HG02885 (cell line): ENCODE results near the gene HIRIP3.
"Not testable (repeated sequence)": the region's sequence is repeated elsewhere in the genome, so short reads cannot be mapped to it uniquely, and the experiment has no call there.

ENCODE experiments used
- ATAC-seq: cut with Tn5 transposase; IDR thresholded peaks from one replicate; pipeline ENCODE4 v1.9.1; 2021; ENCODE audit warnings: mild to moderate bottlenecking; ENCODE audit not compliant: unreplicated experiment, poor library complexity

Gene HIRIP3

GRCh38 chr16:29995324-29995910, at the start of gene HIRIP3:
HIRIP3 (minus strand) TSS chr16:29995617; CDS start chr16:29995605, 12 bp downstream.
- ATAC-seq = peak; percentile 55

DNA sequence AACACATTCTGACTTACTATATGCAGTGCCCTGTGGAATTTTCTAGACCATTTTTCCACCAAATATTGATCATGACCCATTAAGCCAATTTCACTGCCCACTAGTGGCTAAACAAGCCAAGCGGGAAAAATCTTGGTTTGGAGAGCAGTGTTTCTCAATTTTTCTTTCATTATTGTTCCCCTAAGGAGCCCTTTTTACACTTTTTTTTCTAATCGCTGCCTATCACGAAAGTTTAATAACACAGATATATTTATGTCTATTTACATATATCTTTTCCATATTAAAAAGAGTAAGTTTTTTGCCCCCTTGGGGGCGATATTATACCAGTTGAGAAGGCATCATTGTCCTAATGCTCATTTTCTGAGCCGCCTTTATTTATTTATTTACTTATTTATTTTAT, 46.4 kb upstream of the HIRIP3 start:
- ATAC-seq = no peak

GRCh38 chr16:30040690-30041089, 45.3 kb upstream of the HIRIP3 start:
- ATAC-seq = not testable (repeated sequence)

DNA sequence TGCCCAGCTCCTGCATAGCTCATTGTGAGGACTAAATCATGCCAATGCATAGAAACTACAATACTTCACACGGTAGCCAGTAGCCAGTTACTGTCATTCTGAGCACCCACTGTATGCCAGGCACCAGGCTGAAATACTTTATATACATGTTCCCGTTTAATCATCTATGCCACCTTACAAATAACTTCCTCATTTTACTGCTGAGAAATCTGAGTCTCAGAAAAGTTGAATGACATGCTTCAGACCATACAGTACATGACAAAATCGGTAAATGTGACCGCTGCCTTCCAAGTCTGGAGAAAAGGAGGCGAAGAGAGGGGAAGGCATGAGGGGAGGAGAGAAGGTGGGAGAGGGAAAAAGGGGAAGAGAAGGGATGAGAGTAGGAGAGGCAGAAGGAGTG, 44.8 kb upstream of the HIRIP3 start:
- no peak for ATAC-seq

DNA sequence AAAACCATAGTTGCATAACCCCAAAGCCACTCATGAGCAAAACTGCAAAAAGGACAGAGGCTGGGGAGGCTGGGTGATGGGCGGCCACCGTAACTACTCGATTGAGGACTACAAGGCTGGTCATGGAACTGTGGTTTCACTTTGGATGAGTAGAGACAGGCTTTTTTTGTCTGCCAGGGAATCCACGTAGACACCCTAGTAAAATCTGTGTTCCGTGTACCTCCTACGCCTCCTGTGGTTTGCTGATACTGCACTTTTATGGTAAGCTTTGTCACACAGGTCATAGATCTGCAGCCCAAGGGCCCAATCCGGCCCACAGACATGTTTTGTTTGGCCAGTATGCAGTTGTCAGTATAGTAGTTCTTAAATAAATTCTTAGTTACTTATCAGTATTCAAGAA, 37.9 kb upstream of the HIRIP3 start:
- no peak for ATAC-seq

- ATAC-seq = no peak
Measured at GRCh38 chr16:30032083-30032819, 36.8 kb upstream of the HIRIP3 start.

- ATAC-seq = no peak
Measured at GRCh38 chr16:30031477-30031918, 36.1 kb upstream of the HIRIP3 start.

DNA sequence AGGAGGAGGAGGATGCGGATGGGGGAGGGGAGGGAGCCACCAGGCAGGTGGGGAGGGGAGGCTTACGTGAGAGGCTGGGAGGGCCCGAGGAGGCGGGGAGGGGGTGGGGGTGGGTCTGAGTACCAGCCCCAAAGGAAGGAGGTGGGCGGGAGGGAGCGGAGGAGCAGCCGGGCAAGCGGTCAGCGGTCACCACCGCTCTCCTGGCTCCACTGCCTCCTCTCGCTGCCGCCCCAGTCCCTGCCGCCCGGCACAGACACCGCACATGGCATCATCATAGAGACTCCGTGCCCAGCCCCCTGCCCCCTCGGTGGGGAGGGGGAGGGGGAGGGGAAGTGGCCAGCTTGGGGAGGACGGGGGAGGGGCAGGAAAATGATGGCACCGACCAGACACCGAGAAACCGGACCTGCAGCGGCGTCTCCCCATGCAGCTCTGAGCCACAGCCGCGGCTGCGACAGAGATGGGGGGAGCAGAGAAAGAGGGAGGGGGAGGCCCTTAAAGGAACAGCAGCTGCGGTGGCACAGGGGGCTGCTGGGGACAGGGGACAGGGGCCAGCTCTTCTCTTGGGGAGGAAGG, 35.5 kb upstream of the HIRIP3 start, which contains the start of gene TLCD3B:
TSS of gene TLCD3B (minus strand) at position 431 of the 573 bp plus-strand sequence. CDS start 744 bp downstream, outside the sequence.
- no peak for ATAC-seq

GRCh38 chr16:30030011-30030685, 34.7 kb upstream of the HIRIP3 start:
- ATAC-seq = no peak

DNA sequence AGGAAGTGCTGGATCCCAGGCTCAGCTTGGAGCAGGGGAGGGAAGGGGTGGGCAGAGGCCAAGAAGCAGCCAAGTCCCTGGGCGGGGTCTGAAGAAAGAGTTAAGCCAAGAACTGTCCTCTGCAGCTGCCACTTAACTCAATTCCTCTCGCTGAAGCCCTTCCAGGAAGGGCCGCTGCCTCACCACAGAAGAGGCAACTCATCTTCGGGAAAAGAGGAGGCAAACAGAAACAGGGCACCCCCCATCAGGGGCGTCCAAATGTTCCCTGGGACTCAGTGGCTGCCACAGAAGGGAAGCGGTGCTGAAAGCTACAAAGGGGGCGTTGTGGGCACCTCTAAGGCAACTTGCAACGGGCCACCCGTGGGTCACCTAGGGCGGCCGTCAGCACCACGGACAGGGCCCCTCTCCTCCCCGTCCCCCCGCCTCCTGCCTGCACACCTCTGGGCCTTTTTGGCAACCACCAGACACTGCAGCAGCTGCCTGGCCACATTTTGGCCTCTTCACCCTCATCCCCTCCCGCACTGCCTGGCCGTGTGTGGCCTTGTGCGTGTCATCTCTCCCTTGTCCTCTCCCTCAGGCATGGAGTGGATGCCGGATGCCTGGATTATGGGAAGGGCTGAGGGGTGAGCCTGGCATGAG, 33.1 kb upstream of the HIRIP3 start:
- no peak for ATAC-seq

DNA sequence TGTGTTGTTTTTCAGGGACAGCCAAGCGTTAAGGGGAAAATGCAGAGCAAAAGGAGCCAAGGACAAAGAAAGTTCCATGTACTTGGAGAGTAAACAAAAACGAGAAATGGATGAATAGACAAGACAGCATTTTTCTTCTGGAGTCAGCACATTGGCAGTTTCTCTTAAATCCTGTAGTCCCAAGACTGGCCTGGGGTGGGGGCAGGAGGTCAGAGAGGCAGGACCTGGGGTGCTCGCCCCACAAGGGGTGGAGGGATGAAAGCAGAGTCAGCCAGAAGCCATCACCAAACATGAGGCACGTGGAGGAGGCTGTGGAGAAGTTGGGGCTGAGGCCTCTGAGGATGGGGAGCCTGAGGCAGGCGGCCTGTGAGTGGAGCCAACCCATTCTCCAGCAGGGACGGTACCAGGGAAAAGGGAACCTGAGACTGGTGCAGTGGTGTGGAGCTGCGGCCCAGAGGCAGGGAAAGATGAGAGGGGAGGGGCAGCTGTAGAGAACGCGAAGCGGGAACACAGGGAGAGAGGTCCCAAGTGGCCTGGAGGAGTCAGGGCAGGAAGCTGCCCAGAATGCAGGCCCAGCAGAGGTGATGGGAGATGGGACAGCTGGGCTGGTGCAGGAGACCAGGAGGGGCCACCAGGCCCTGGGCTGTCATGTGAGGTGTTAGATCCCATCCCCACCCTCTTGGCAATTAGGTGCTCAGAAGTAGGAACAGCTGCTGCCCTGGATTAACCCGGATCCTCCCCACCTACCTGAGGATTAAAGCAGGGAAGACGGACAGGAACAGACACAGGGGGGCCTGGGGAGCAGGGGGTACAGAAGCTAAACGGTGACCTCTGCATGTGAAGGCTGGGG, 32.4 kb upstream of the HIRIP3 start:
- ATAC-seq = no peak

DNA sequence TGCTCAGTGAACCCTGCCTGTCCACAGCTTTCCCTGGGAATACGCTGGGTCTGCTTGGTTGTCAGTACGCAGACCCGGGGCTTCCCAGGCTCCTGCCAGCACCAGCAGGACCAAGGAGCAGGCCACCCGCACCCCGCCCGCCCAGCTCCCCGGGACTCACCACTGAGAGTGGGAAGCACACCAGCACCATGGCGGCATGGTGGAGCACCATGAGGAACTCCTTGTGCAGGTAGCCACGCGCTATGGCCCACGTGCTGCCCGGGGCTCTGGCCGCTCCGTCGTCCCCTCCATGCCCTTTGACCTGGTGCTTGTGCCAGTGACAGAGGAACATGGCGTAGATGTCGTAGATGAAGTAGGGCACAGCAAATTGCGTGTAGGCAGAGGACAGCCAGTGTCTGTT, 31.0 kb upstream of the HIRIP3 start:
- no peak for ATAC-seq

DNA sequence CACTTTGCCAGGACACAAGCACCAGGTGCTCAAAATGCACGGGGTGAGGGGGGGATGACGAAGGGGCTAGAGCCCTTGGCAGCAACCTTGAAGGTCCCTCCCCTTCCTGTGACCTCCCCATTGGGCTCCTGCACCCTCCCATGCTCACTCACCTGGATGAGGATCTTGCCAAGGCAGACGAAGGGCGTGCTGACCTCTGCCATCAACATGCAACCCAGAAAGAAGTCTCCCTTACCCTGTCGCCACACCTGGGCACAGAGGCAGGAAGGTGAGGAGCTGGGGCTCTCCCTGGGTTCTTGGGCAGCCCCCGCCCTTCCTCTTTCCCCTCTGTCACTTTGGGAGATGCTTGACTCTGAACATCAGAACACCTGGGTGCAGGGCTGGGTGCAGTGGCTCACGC, 30.2 kb upstream of the HIRIP3 start:
- no peak for ATAC-seq

DNA sequence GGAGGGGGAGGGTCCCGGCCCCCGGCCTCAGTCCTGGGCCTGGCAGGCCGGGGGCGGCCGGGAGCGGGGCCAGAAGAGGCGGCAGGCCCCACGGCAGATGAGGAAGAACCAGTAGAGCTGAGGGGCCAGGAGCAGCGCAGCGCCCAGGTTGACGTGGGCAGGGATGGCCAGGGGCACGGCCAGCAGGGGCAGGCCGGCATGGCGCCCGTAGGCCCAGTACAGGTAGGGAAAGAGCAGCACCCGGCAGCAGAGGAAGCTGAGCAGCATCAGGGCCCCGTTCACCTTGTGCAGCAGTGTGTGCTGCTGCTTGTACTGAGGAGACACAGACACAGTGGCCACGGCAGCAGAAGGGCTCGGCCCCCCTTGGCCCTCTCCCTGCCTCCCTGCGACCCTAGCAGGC, 29.7 kb upstream of the HIRIP3 start:
- ATAC-seq = no peak

GRCh38 chr16:30024451-30024850, 29.0 kb upstream of the HIRIP3 start:
- ATAC-seq = no peak

GRCh38 chr16:30023586-30023985, 28.2 kb upstream of the HIRIP3 start:
- no peak for ATAC-seq

GRCh38 chr16:30022887-30023286, 27.5 kb upstream of the HIRIP3 start, which contains the start of gene C16orf92:
C16orf92 (plus strand) TSS chr16:30023198; CDS start chr16:30023341, 143 bp downstream.
- ATAC-seq = no peak

DNA sequence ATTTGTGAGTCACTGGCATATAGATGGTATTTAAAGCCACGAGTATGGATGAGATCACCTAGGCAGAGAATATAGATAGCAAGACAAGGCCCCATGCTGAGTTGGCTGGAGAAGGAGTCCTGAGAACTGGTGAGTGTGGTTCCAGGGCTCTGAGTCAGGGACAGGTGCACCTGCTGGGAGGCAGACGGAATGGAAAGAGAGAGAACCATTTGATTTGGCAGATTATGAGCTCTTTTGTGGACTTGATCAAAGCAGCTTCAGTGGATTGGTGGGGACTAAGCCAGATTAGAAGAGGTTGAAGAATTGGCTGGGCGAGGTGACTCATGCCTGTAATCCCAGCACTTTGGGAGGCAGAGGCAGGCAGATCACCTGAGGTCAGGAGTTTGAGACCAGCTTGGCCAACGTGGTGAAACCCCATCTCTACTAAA, 23.3 kb upstream of the HIRIP3 start:
- ATAC-seq = no peak

DNA sequence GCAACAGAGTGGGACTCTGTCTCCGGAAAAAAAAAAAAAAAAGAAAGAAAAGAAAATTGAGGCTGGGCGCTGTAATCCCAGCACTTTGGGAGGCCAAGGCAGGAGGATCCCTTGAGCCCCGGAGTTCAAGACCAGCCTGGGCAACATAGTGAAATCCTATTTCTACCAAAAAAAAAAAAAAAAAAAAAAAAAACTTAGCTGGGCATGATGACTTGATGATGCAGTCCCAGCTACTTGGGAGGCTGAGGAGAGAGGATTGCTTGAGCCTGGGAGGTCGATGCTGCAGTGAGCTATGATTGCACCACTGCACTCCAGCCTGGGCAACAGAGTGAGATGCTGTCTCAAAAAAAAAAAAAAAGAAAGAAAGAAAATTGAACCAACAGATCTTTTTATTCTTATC, 22.5 kb upstream of the HIRIP3 start:
- not testable (repeated sequence) for ATAC-seq
